H9 (cell line): ENCODE results near the gene NDC80. TPM values are rescaled to one million over a fixed set of nuclear protein-coding genes. Genes with fewer than 3 reads are reported as not detected.

Experiments used
- DNase-seq: peaks from one replicate; pipeline ENCODE4 v3.0.0-alpha.2; 2017
- H2AFZ ChIP-seq: one replicate; pipeline ENCODE4 v1.6.1; 2013; ENCODE audit warnings: mild to moderate bottlenecking, low read length, control low read depth, moderate library complexity
- H2AK5ac ChIP-seq: 2 replicates; pipeline ENCODE4 v1.6.1; 2013; ENCODE audit warnings: low read length, control low read depth, mixed read lengths; ENCODE audit not compliant: insufficient read length
- H2BK120ac ChIP-seq: one replicate; pipeline ENCODE4 v1.6.1; 2013; ENCODE audit warnings: low read depth, mild to moderate bottlenecking, low read length, control low read depth, inconsistent platforms; ENCODE audit not compliant: poor library complexity, severe bottlenecking
- H2BK12ac ChIP-seq: 2 replicates; pipeline ENCODE4 v1.6.1; 2013; ENCODE audit warnings: low read length, control low read depth, mixed read lengths, low read depth; ENCODE audit not compliant: insufficient read length
- H2BK15ac ChIP-seq: 2 replicates; pipeline ENCODE4 v1.6.1; 2013; ENCODE audit warnings: low read depth, low read length, control low read depth
- H2BK20ac ChIP-seq: one replicate; pipeline ENCODE4 v1.6.1; 2013; ENCODE audit warnings: low read depth, mild to moderate bottlenecking, low read length, control low read depth, inconsistent platforms; ENCODE audit not compliant: poor library complexity, severe bottlenecking
- H2BK5ac ChIP-seq: 2 replicates; pipeline ENCODE4 v1.6.1; 2013; ENCODE audit warnings: low read length, control low read depth, mixed read lengths; ENCODE audit not compliant: insufficient read length
- H3K14ac ChIP-seq: 2 replicates; pipeline ENCODE4 v1.6.1; 2013; ENCODE audit warnings: low read length, control low read depth; ENCODE audit not compliant: insufficient read depth
- H3K18ac ChIP-seq: 2 replicates; pipeline ENCODE4 v1.6.1; 2013; ENCODE audit warnings: low read depth, mild to moderate bottlenecking, mixed read lengths, low read length, control low read depth; ENCODE audit not compliant: insufficient read length
- H3K23ac ChIP-seq: 2 replicates; pipeline ENCODE4 v1.6.1; 2013; ENCODE audit warnings: low read length, control low read depth, mixed read lengths, low read depth; ENCODE audit not compliant: insufficient read length
- H3K23me2 ChIP-seq: 2 replicates; pipeline ENCODE4 v1.6.1; 2013; ENCODE audit warnings: low read depth, mild to moderate bottlenecking, mixed read lengths, low read length, control low read depth; ENCODE audit not compliant: insufficient read length, poor library complexity, severe bottlenecking
- H3K27ac ChIP-seq: 2 replicates; pipeline ENCODE4 v1.5.1; 2013; ENCODE audit warnings: low read length, control low read depth, mixed read lengths, low read depth; ENCODE audit not compliant: insufficient read length
- H3K27me3 ChIP-seq: 2 replicates; pipeline ENCODE4 v1.6.1; 2013; ENCODE audit warnings: low read length, control low read depth, inconsistent platforms; ENCODE audit not compliant: insufficient read depth
- H3K4ac ChIP-seq: 2 replicates; pipeline ENCODE4 v1.6.1; 2013; ENCODE audit warnings: low read depth, mild to moderate bottlenecking, control low read depth, inconsistent platforms, low read length, moderate library complexity
- H3K4me1 ChIP-seq: 2 replicates; pipeline ENCODE4 v1.6.1; 2013; ENCODE audit warnings: low read length, control low read depth, inconsistent platforms; ENCODE audit not compliant: insufficient read depth
- H3K4me2 ChIP-seq: 2 replicates; pipeline ENCODE4 v1.6.1; 2013; ENCODE audit warnings: low read length, control low read depth, mixed read lengths; ENCODE audit not compliant: insufficient read length, insufficient read depth
- H3K56ac ChIP-seq: 2 replicates; pipeline ENCODE4 v1.6.1; 2013; ENCODE audit warnings: low read depth, mild to moderate bottlenecking, mixed read lengths, low read length, control low read depth; ENCODE audit not compliant: insufficient read length
- H3K79me1 ChIP-seq: 2 replicates; pipeline ENCODE4 v1.6.1; 2013; ENCODE audit warnings: low read depth, mild to moderate bottlenecking, moderate library complexity, low read length, control low read depth, inconsistent platforms; ENCODE audit not compliant: insufficient read depth, poor library complexity, severe bottlenecking
- H3K79me2 ChIP-seq: 2 replicates; pipeline ENCODE4 v1.6.1; 2013; ENCODE audit warnings: low read length, control low read depth, inconsistent platforms; ENCODE audit not compliant: insufficient read depth
- H3K9ac ChIP-seq: 2 replicates; pipeline ENCODE4 v1.6.1; 2013; ENCODE audit warnings: low read length, control low read depth, mixed read lengths; ENCODE audit not compliant: insufficient read length; ENCODE audit errors: extremely low read depth
- H3K9me3 ChIP-seq: one replicate; pipeline ENCODE4 v1.6.1; 2013; ENCODE audit warnings: low read depth, low read length, inconsistent platforms; ENCODE audit not compliant: control insufficient read depth
- H3T11ph ChIP-seq: one replicate; pipeline ENCODE4 v1.6.1; 2013; ENCODE audit warnings: mild to moderate bottlenecking, low read length, control low read depth, inconsistent platforms
- H4K20me1 ChIP-seq: one replicate; pipeline ENCODE4 v1.6.1; 2013; ENCODE audit not compliant: control insufficient read depth, insufficient read length, insufficient read depth
- H4K5ac ChIP-seq: 2 replicates; pipeline ENCODE4 v1.6.1; 2013; ENCODE audit warnings: low read depth, mild to moderate bottlenecking, mixed read lengths, low read length, control low read depth; ENCODE audit not compliant: insufficient read length
- H4K8ac ChIP-seq: replicated peaks from 2 replicates; pipeline ENCODE4 v1.6.1; 2013; ENCODE audit warnings: low read length, control low read depth, mixed read lengths, low read depth; ENCODE audit not compliant: insufficient read length
- H4K91ac ChIP-seq: 2 replicates; pipeline ENCODE4 v1.6.1; 2013; ENCODE audit warnings: low read depth, mild to moderate bottlenecking, moderate library complexity, mixed read lengths, low read length, control low read depth; ENCODE audit not compliant: insufficient read length
- H3K27ac Mint-ChIP-seq, 3 experiments: 2 replicates in 2 of 3; 3 replicates in 1 of 3; pipeline ENCODE4 v1.8.0; 2020 to 2021; ENCODE audit warnings: mixed read lengths in 3 of 3, mild to moderate bottlenecking in 1 of 3, moderate library complexity in 1 of 3
- H3K27me3 Mint-ChIP-seq: 2 replicates; pipeline ENCODE4 v1.8.0; 2021; ENCODE audit warnings: low read depth, mild to moderate bottlenecking, moderate library complexity, mixed read lengths
- H3K36me3 Mint-ChIP-seq, 3 experiments: 2 replicates in 2 of 3; 3 replicates in 1 of 3; pipeline ENCODE4 v1.8.0; 2020 to 2021; ENCODE audit warnings: low read depth in 3 of 3, mixed read lengths in 3 of 3; ENCODE audit not compliant: insufficient read depth in 1 of 3
- H3K4me1 Mint-ChIP-seq, 2 experiments: 2 replicates each; pipeline ENCODE4 v1.8.0; 2020; ENCODE audit warnings: mixed read lengths in 2 of 2
- H3K4me3 Mint-ChIP-seq, 2 experiments: 2 replicates in 1 of 2; 3 replicates in 1 of 2; pipeline ENCODE4 v1.8.0; 2020 to 2021; ENCODE audit warnings: mild to moderate bottlenecking in 2 of 2, mixed read lengths in 2 of 2, moderate library complexity in 1 of 2
- H3K9me3 Mint-ChIP-seq, 2 experiments: 2 replicates in 1 of 2; 3 replicates in 1 of 2; pipeline ENCODE4 v1.8.0; 2020; ENCODE audit warnings: mild to moderate bottlenecking in 2 of 2, mixed read lengths in 2 of 2, moderate library complexity in 1 of 2
- WGBS: extraction: QIAGEN DNeasy Blood & Tissue Kit; methylation state at CpG from one replicate; pipeline ENCODE4 v1.1.7; 2013; ENCODE audit warnings: missing lambda C conversion rate, low lambda C conversion rate, mixed read lengths; ENCODE audit not compliant: insufficient read length; ENCODE audit errors: extremely low coverage; 5-methylcytosine and 5-hydroxymethylcytosine counted together
- total RNA-seq: library from RNA; stranded (reverse); gene quantifications from 2 replicates; pipeline ENCODE4 v1.2.1, GENCODE V29; 2021
- TF ChIP-seq, protein P1 (sequence below): fragments of 200-600 bp; sonication (generic); conservative IDR thresholded peaks from 3 replicates; pipeline ENCODE4 v1.8.0; 2021; ENCODE audit warnings: antibody characterized with exemption, mild to moderate bottlenecking

Gene NDC80
- total RNA-seq, 1 experiment from 2014 or later: 39.5 TPM

GRCh38 chr18:2642771-2643170, 71.4 kb downstream of the NDC80 start:
- H3K4me1 ChIP-seq: no peaks in the 10 kb centered on the region
- no peak for DNase-seq
- no peaks in the 10 kb centered on the region for H3K4me1 Mint-ChIP-seq
- no peak overlapping the region for H3K18ac ChIP-seq
- no peak overlapping the region for H3K27ac ChIP-seq
- no peak overlapping the region for H2BK12ac ChIP-seq
- WGBS: no CpG with 5 or more reads among the region's 1 CpG
- no peaks in the 10 kb centered on the region for H3K79me2 ChIP-seq
- no peak overlapping the region for H2BK15ac ChIP-seq
- H2AFZ ChIP-seq: no peak overlapping the region
- H2BK5ac ChIP-seq: no peak overlapping the region
- H3K14ac ChIP-seq: no peak overlapping the region
- H3K9ac ChIP-seq: no peak overlapping the region
- H2AK5ac ChIP-seq: no peak overlapping the region
- no peak overlapping the region for H3K56ac ChIP-seq
- no peak overlapping the region for H3T11ph ChIP-seq
- no peak overlapping the region for H3K23ac ChIP-seq
- H3K4me2 ChIP-seq: no peak overlapping the region
- no peak overlapping the region for H4K5ac ChIP-seq
- H3K4me3 Mint-ChIP-seq: no peak overlapping the region
- H4K91ac ChIP-seq: no peak overlapping the region
- H2BK120ac ChIP-seq: no peak overlapping the region
- H3K9me3 ChIP-seq: no peaks in the 10 kb centered on the region
- no peak overlapping the region for H3K27ac Mint-ChIP-seq
- H3K79me1 ChIP-seq: no peaks in the 10 kb centered on the region
- H3K36me3 Mint-ChIP-seq: no peaks in the 10 kb centered on the region
- no peaks in the 10 kb centered on the region for H4K20me1 ChIP-seq
- no peaks in the 10 kb centered on the region for H3K23me2 ChIP-seq
- no peak overlapping the region for H2BK20ac ChIP-seq
- H4K8ac ChIP-seq: no peak overlapping the region
- no peaks in the 10 kb centered on the region for H3K27me3 ChIP-seq
- TF ChIP-seq, protein P1, sequence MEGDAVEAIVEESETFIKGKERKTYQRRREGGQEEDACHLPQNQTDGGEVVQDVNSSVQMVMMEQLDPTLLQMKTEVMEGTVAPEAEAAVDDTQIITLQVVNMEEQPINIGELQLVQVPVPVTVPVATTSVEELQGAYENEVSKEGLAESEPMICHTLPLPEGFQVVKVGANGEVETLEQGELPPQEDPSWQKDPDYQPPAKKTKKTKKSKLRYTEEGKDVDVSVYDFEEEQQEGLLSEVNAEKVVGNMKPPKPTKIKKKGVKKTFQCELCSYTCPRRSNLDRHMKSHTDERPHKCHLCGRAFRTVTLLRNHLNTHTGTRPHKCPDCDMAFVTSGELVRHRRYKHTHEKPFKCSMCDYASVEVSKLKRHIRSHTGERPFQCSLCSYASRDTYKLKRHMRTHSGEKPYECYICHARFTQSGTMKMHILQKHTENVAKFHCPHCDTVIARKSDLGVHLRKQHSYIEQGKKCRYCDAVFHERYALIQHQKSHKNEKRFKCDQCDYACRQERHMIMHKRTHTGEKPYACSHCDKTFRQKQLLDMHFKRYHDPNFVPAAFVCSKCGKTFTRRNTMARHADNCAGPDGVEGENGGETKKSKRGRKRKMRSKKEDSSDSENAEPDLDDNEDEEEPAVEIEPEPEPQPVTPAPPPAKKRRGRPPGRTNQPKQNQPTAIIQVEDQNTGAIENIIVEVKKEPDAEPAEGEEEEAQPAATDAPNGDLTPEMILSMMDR: no peak
- H3K4ac ChIP-seq: no peak overlapping the region
- H3K27me3 Mint-ChIP-seq: no peaks in the 10 kb centered on the region
- no peaks in the 10 kb centered on the region for H3K9me3 Mint-ChIP-seq
